GM21381 (cell line): ENCODE measurements around the gene FOXA1.
"Not testable (repeated sequence)": the region's sequence is repeated elsewhere in the genome, so short reads cannot be mapped to it uniquely, and the experiment has no call there.

Experiments used
- ATAC-seq: cut with Tn5 transposase; IDR thresholded peaks from one replicate; pipeline ENCODE4 v1.9.1; 2021; ENCODE audit warnings: mild to moderate bottlenecking, moderate library complexity; ENCODE audit not compliant: unreplicated experiment

FOXA1 gene

DNA sequence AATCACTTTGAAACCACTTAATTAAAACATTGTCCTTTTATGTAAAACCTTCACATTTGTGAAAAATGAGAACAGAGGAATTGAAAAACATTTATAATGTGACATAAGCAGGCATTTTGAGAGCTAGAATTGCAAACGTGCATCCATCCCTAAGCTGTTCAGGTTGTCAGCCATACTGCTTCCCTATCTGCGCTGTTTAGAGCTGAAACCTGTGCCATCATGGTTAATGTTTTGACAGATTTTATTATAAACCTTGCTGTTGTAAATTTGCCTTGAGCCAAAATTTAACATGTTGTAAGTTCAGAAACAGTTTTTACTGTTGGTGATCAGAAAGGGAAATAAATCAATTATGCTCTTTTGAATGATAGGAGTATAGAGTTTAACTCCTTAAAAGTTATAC is 31.9 kb downstream of the FOXA1 start:
- ATAC-seq: no peak

DNA sequence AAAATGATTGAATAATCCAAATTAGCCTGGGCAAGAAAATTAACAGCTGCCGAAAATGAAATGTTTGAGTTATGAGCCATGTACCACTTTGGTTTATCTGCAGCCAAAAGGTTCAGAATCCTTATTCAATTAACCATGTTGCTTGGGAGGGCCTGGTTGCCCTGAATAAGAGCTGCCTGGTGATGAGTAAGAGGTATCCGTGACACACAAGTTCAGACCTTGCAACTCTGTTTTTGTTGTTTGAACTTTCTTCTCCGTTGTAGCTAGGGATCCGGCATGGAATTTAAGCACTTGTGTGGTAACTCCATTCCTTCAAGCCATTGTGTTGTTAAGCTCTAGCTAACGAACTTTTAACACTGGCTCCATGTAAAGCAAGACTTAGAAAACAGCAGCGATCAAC is 35.7 kb downstream of the FOXA1 start:
- ATAC-seq: no peak

- no peak for ATAC-seq
Observed at GRCh38 chr14:37558740-37559139, 36.3 kb downstream of the FOXA1 start.

DNA sequence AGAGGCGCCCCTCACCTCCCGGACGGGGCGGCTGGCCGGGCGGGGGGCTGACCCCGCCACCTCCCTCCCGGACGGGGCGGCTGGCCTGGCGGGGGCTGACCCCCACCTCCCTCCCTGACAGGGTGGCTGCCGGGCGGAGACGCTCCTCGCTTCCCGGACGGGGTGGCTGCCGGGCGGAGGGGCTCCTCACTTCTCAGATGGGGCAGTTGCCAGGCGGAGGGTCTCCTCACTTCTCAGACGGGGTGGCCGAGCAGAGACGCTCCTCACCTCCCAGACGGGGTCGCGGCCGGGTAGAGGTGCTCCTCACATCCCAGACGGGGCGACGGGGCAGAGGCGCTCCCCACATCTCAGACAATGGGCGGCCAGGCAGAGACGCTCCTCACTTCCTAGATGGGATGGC is 39.5 kb downstream of the FOXA1 start:
- ATAC-seq: not testable (repeated sequence)

GRCh38 chr14:37553935-37554550 is 41.0 kb downstream of the FOXA1 start:
- ATAC-seq: no peak

GRCh38 chr14:37551119-37551518 is 43.9 kb downstream of the FOXA1 start:
- no peak for ATAC-seq

GRCh38 chr14:37550511-37550910 is 44.5 kb downstream of the FOXA1 start:
- no peak for ATAC-seq

GRCh38 chr14:37546621-37547447 is 48.2 kb downstream of the FOXA1 start:
- ATAC-seq: no peak

- no peak for ATAC-seq
Observed at GRCh38 chr14:37545174-37545573, 49.9 kb downstream of the FOXA1 start.

DNA sequence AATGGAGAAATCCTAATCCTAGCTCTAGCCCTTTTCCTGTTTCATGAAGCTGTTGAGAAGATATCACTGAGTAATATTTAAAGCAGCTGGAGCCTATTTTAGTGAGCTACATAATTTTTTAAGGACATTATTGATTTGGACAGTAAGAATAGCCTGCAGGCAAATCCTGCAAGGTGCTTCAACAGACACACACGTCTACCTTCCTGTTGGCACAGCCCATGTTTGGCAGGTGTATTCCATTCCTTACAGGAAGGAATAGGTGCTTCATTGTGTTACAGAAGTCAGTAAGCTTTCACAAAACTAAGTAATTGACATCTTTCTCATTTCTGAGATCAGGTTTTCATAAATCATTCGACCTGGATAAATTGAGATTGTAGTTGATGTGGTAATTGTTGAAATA is 50.6 kb downstream of the FOXA1 start:
- no peak for ATAC-seq

- no peak for ATAC-seq
Observed at GRCh38 chr14:37539992-37540391, 55.1 kb downstream of the FOXA1 start.
